GM12892 (cell line): Measurements from ENCODE around the gene DMXL2.

Experiments
- POLR2A ChIP-seq: IDR thresholded peaks from 2 replicates; pipeline ENCODE4 v1.6.1; 2011; ENCODE audit warnings: low read depth, low read length, control low read depth
- POLR2AphosphoS5 ChIP-seq: IDR thresholded peaks from 2 replicates; pipeline ENCODE4 v1.6.1; 2011; ENCODE audit warnings: low read depth, low read length, control low read depth
- TAF1 ChIP-seq: IDR thresholded peaks from 2 replicates; pipeline ENCODE4 v1.6.1; 2011; ENCODE audit warnings: low read depth, mild to moderate bottlenecking, control low read depth, low read length, borderline replicate concordance

DNA sequence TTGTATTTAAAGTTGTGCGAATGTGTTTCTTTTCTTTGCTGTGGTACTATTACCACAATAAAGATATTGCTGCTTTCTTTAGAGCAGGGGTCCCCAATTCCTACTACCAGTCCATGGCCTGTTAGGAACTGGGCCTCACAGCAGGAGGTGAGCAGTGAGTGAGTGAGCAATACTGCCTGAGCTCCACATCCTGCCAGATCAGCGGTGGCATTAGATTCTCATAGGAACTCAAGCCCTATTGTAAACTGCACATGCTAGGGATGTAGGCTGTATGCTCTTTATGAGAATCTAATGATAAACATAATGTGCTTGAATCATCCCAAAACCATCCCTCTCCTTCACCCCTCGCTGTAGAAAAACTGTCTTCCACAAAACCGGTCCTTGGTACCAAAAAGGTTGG lies 41.6 kb downstream of the DMXL2 start:
- TF ChIP-seq POLR2AphosphoS5, result no peak
- no peak for TF ChIP-seq POLR2A
- no peak for TF ChIP-seq TAF1
